Muscle of arm (tissue), 12 donors: Measurements from ENCODE around the gene CCDC78. TPM values are rescaled to one million over a fixed set of nuclear protein-coding genes. Genes with fewer than 3 reads are reported as not detected.

Experiments
- DNase-seq: peaks from one replicate; pipeline ENCODE4 v3.0.0-alpha.2; 2013
- polyA plus RNA-seq, 12 donors: library from polyadenylated mRNA; unstranded; fragments of 120-200 nt; gene quantifications; one replicate each; pipeline ENCODE4 v1.2.1, GENCODE V29; 2013; ENCODE audit not compliant: insufficient read length in 12 of 12

CCDC78 gene
- polyA plus RNA-seq, 12 donors = 0.58 to 1.5 (median 0.86) TPM; not detected in 2

GRCh38 chr16:740459-740763 lies 14.2 kb upstream of the CCDC78 start:
- DNase-seq = no peak

- DNase-seq = no peak
Measured at GRCh38 chr16:739560-740458, 13.6 kb upstream of the CCDC78 start.

- no peak for DNase-seq
Measured at GRCh38 chr16:736936-737481, 10.8 kb upstream of the CCDC78 start.

- no peak for DNase-seq
Measured at GRCh38 chr16:735982-736453, 9.8 kb upstream of the CCDC78 start.

- DNase-seq = no peak
Measured at GRCh38 chr16:734981-735881, 9.0 kb upstream of the CCDC78 start.

GRCh38 chr16:734208-734980 lies 8.2 kb upstream of the CCDC78 start:
- DNase-seq = no peak

GRCh38 chr16:733382-734207 lies 7.4 kb upstream of the CCDC78 start:
- DNase-seq = no peak

GRCh38 chr16:732936-733335 lies 6.7 kb upstream of the CCDC78 start:
- no peak for DNase-seq

GRCh38 chr16:732332-732731 lies 6.1 kb upstream of the CCDC78 start:
- DNase-seq = no peak

GRCh38 chr16:730666-731509 lies 4.6 kb upstream of the CCDC78 start:
- DNase-seq = no peak

GRCh38 chr16:729768-730665 lies 3.8 kb upstream of the CCDC78 start:
- no peak for DNase-seq

- DNase-seq = no peak
Measured at GRCh38 chr16:728890-729744, 2.9 kb upstream of the CCDC78 start.

- DNase-seq = no peak
Measured at GRCh38 chr16:728131-728889, 2.1 kb upstream of the CCDC78 start.

GRCh38 chr16:727291-727977 lies 1.2 kb upstream of the CCDC78 start:
- no peak for DNase-seq

- no peak for DNase-seq
Measured at GRCh38 chr16:726188-726437, 130 bp downstream of the CCDC78 start.

- no peak for DNase-seq
Measured at GRCh38 chr16:725463-726187, 618 bp downstream of the CCDC78 start.
